ENCODE measurements around the gene PKNOX2. TPM values are rescaled to one million over a fixed set of nuclear protein-coding genes. Genes with fewer than 3 reads are reported as not detected.

Gene PKNOX2
- total and polyA plus RNA-seq, 2 of the 4 experiments (the other 2 are of a cell fraction): 0.72 to 2.3 TPM

DNA sequence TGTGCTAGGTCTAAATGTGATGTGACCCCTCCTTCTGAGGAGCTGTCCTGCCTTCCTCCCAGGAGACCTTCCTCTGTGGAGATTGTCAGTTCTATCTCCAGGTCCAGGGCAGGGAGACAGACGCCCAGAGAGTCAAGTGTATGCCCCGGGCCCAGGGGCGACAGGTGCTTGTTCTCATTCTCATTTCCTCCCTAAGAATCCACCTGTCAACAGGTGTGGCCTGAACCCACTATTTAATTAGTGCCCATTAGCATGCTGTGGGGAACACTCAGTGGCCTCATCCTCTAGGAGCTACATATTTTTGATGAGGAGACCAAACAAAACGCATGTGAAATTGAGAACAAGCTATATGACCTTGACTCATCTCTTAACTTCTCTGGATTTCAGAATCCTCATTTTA lies 9.5 kb downstream of the PKNOX2 start:
- H3K4me3 ChIP-seq (ENCODE audit: insufficient read depth, low read depth, low read length): no peak overlapping the region
- H2AK9ac ChIP-seq (replicated peaks; ENCODE audit: low read depth, low read length, poor library complexity): no peak overlapping the region
- no peak overlapping the region for H2BK20ac ChIP-seq (ENCODE audit: low read depth, low read length)
- CTCF ChIA-PET: no interaction called here
- H3K23ac ChIP-seq (ENCODE audit: low read depth, low read length): no peak overlapping the region
- no peak overlapping the region for H3K4me2 ChIP-seq (ENCODE audit: low read depth, low read length)
- H4K20me1 ChIP-seq (ENCODE audit: insufficient read depth, low read length): no peaks in the 10 kb centered on the region
- no peak overlapping the region for H4K91ac ChIP-seq (ENCODE audit: insufficient read depth, low read depth, low read length)
- no TSS peak for BruUV-seq (replicated peaks)
- H2AK5ac ChIP-seq (ENCODE audit: low read depth, low read length): no peak overlapping the region
- H3K79me1 ChIP-seq (ENCODE audit: low read depth in 1 of 2, low read length in 2 of 2): peaks cover 0 to 14% of the 10 kb centered on the region in 2 experiments; a peak in 2 of 4 replicates
- peaks cover 8% of the 10 kb centered on the region for H3K9me1 ChIP-seq (ENCODE audit: insufficient read depth, low read length)
- H3K27ac ChIP-seq (ENCODE audit: insufficient read depth, low read length): no peak overlapping the region
- DNase-seq (no peak), ATAC-seq (ENCODE audit: low read depth) (no peak)
- H2BK15ac ChIP-seq (ENCODE audit: low read depth, low read length): no peak overlapping the region
- H4K8ac ChIP-seq (ENCODE audit: low read depth in 2 of 2, low read length in 2 of 2): no peak overlapping the region
- no CpG with 5 or more reads among the region's 4 CpGs for WGBS, 2 experiments (ENCODE audit: extremely low coverage in 2 of 2, insufficient read length in 1 of 2)
- in situ Hi-C loops (cut with MboI; ENCODE audit: low sequenced_read_pairs): no loop called here
- no peaks in the 10 kb centered on the region for H3K36me3 ChIP-seq (ENCODE audit: control insufficient read depth, insufficient read depth, low read length)
- H3K27me3 ChIP-seq (ENCODE audit: control insufficient read depth, insufficient read depth, low read length): peaks cover 4% of the 10 kb centered on the region; the same call in 1 of the 2 replicates
- no peak overlapping the region for H2BK5ac ChIP-seq (ENCODE audit: low read depth, low read length, poor library complexity, severe bottlenecking)
- H3K4me1 ChIP-seq (ENCODE audit: control insufficient read depth, insufficient read depth, low read length): peaks cover 14% of the 10 kb centered on the region; the same call in 1 of the 2 replicates
- POLR2A ChIA-PET (ENCODE audit: unreplicated experiment): interaction anchor here (0.6 kb wide), 1 partner anchor 14 kb away, joined by 3 read pairs; no protein-coding TSS in a partner anchor
- no peak overlapping the region for H3K14ac ChIP-seq (replicated peaks; ENCODE audit: low read depth, low read length)
- H3K56ac ChIP-seq (ENCODE audit: extremely low read depth, insufficient read depth, low read length): no peak overlapping the region
- H4K5ac ChIP-seq (ENCODE audit: low read depth, low read length): no peak overlapping the region
- no peaks in the 10 kb centered on the region for H3K9me3 ChIP-seq (ENCODE audit: control insufficient read depth, insufficient read depth, low read length)
- no peak overlapping the region for H3K9ac ChIP-seq (ENCODE audit: low read depth, low read length)
- no peak overlapping the region for H3K18ac ChIP-seq (ENCODE audit: low read depth, low read length)
- no peak for TF ChIP-seq MAFK (IDR thresholded peaks at IDR 0.05; ENCODE audit: low read depth, low read length)
- no peak for TF ChIP-seq MXI1 (IDR thresholded peaks at IDR 0.05; ENCODE audit: borderline replicate concordance, low read depth, low read length)
- TF ChIP-seq CEBPB (IDR thresholded peaks at IDR 0.05; ENCODE audit: low read depth, low read length): no peak
- TF ChIP-seq POLR2A (IDR thresholded peaks at IDR 0.05; ENCODE audit: low read depth, low read length): no peak
- no peak for TF ChIP-seq CHD1 (IDR thresholded peaks at IDR 0.05; ENCODE audit: low read depth, low read length)
- TF ChIP-seq FOS (IDR thresholded peaks at IDR 0.05; ENCODE audit: low read depth, low read length): no peak
- no peak for TF ChIP-seq RFX5 (IDR thresholded peaks at IDR 0.05; ENCODE audit: low read depth, low read length)
- H2AFZ ChIP-seq (replicated peaks; ENCODE audit: low read length, poor library complexity): no peak overlapping the region
- H3K4ac ChIP-seq (ENCODE audit: low read depth, low read length): no peak overlapping the region
- intact Hi-C loops (cut with micrococcal nuclease): no loop called here
- no peak overlapping the region for H2BK120ac ChIP-seq (ENCODE audit: low read depth, low read length)
- dilution Hi-C loops (cut with HindIII; ENCODE audit: low sequenced_read_pairs, unreplicated experiment): no loop called here

Data from IMR-90 (cell line).